NOMO-1 treated with dmso at 0.1 percent for 144 hours (cell line): ENCODE measurements around the gene WDR76.
A peak's percentile ranks its signal among the peaks of the same experiment; 100 is the strongest.

Experiments
- DNase-seq: peaks from one replicate; lab custom pipeline; 2025; ENCODE audit not compliant: unreplicated experiment; lab: John Stamatoyannopoulos, UW

Gene WDR76

GRCh38 chr15:43877371-43877770, 50.6 kb downstream of the WDR76 start:
- no peak for DNase-seq

DNA sequence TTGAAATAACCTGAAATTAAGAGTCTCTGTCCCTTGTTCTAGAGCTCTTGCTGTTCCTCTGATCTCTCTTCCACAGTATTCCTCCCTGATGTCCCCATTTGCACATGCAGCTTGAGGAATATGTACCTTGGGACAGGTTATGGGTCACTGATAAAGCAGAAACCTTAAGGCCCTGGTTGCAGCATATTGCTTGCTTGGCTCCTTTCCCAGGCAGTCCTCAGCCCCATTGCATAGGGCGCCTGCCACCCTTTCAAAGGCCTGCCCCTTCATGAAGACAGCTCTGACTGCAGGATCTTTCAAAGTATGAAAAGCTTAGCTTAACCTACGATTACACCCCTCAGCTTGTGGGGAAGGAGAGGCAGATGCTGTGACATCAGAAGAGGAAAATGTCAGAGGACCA, 51.6 kb downstream of the WDR76 start:
- no peak for DNase-seq

GRCh38 chr15:43879386-43880355, 52.9 kb downstream of the WDR76 start:
- DNase-seq: no peak

DNA sequence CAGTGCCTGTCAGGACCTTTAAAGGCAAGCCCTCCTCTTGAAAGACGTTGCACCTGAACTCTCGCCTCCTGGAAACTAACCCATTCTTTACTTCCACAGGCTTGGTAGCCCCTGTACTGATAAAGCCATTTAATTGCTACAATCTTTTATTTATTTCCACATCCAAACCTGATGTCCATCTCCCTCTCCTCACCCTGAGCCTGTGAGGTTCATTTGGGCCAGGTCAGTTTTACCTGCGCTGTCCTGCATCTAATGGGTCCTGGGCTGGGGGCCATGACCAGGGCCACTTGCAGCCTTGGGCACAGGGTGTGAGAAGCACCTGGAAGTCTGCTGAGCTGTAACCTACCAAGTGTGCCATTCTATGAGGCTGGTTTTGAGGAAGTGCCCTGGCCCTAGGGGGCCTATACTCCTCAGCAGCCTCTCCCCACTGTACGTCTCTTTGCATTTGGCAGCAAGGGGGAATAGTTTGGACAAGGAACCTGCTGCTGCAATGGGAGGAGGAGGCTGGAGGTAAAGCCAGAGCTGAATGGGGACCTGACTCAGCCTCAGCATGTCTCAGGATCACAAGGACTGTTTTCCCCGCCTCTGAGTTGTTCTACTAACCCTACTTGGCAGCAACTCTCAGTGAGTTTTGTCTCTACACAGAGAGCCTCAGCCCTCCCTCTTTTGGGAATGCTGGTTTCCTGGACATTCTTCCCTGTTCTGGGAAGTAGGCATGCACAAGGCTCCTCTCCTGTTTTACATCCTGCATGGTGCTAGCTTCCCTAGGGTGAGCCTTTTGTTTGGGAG, 53.8 kb downstream of the WDR76 start:
- DNase-seq: no peak

DNA sequence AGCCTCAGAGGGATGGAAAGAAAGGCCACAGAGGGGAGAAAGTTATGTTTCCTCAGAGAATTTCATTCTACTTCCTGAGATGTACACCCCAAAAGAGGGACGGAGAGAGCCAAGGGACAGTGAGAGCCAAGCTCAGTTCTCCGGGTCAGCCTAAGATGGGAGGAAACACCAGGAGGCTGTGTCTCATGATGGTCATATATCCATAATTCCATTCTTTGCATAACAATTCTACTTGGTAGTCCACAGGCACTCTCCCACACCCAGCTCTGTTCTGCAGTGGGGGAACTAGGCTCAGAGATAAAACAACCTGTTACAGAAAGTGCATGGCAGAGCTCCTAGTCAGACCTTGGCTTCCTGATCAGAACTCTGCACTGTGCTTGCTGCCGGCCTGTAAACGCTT, 54.4 kb downstream of the WDR76 start:
- no peak for DNase-seq

- no peak for DNase-seq
Observed at GRCh38 chr15:43881944-43882343, 55.1 kb downstream of the WDR76 start.

DNA sequence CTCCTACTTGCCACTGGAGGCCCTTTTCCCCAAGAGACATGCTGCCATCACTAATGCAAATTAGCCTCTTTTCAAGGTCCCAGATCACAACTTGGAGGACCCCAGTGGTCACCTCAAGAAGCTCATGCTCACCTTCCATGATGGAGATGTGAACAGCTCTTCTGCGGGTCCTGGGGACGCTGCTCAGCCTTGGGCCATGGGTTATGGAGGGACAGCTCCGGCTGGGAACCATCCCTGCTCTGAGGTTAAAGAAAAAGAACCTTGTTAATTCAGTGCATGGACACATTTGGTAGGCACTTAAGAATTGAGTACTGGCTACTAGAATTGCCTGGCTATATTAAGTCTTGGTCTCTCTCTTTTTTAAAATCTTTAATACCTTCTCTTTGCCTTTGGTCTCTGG, 56.8 kb downstream of the WDR76 start:
- DNase-seq: no peak

DNA sequence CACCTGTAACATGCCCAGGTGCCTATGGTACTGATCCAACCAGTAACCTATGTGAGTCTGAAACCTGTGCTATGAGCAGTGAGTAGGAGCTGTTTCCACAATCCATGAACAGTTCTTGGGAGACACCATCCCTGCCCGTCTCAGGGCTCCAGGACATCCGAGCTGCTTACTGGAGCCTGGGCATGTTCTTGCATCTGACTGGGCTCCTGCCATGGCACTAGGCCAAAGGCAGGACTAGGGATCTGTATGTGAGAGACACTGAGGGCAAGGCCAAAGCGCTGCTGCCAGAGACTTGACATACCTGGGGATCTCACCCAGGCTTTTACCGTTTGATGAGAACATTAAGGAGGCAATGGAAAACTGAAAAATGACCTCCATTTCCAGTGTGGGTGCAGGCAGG, 59.8 kb downstream of the WDR76 start:
- DNase-seq: no peak

DNA sequence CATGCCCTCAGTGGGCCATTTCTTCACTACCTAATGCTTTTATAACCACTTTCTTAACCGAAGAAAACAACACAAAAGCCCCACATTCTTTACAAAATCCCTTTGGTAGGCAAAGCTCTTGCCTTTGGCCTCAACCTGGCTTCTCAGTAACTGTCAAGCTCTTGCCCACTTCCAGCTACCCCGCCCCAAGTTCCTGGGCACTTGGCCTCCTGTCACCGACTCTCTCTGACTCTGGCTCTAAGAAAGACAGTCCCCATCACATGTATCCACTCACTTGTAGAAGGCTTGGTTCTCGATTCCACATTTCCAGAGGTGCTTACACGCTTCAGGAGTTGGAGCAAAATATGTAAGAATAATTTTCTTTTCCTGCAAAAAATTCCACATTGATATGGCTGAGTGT, 61.1 kb downstream of the WDR76 start:
- DNase-seq: no peak

- DNase-seq: no peak
Observed at GRCh38 chr15:43889042-43889441, 62.2 kb downstream of the WDR76 start.

DNA sequence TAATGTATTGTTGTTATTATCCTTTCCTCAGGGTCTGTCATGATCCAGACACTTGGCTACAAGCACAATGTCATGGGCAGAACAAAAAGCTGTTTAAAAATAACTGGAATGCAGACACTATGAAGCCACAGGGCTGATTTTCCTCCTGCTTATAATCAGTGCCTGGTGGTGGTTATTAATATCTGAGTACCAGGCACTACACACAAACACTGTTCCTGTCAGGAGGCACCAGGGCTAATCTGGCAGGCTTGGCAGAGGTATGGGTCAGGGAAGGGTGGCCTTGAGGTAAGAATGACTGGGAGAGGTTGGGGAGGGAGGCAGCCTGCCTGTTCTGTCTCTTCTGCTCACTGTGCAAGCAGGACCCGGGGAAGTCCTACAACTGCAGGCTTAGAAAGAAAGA, 67.2 kb downstream of the WDR76 start:
- DNase-seq: no peak

GRCh38 chr15:43895586-43895985, 68.8 kb downstream of the WDR76 start:
- no peak for DNase-seq

DNA sequence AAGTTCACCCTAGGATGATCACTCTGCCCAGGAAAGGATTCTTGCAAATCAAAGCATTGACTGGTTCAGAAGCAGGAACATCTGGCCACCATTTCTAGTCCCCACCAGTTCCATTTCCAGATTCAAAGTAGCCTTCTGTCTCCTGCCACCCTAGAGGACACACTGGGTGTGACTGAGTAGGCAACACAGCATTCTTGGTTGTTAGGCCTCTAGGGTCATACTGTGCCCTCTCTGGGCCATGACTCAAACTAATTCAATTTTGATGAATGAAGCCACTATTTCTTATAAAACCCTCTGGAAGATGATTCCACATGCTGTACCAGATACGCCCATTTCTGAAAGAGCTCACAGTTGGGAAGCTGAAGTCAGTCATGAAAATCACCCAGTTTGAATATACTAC, 69.7 kb downstream of the WDR76 start:
- DNase-seq: no peak

DNA sequence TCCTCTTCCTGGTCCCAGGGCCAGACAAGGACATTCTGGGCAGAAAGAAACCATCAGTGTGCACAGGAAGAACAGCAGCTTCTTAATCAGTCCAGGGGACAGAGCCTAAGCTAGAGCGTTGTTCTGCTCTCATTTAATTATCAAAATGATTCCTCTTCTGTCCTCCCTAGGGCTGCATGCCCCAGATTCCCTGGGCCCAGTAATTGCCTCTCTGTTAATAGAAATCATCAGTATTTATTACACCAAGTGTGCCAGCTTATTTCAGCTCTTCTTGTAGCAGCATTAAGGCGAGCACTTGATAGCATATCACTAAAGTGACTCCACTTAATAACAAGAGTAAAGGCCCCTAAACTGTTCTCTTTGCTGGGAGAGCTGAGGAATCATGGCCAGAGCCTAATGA, 72.1 kb downstream of the WDR76 start:
- no peak for DNase-seq

DNA sequence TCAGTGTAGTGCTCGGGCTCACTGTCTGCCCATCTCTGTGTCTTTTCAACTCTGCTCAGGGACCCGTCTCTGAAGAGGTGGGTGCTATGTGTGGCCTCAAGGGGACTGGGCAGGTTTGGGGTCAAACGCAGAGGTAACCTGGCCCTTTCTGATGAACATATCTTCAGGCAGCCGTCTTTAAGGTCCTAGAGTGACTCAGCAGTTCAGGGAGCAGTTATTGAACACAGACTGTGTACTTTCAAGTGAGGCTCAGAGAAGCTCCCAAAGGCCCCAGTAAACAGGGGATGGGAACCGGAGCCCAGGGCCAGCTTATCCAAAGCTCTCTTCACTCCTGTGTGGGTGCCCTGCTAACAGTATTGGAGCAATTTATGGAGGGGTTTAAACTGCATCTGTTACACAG, 73.1 kb downstream of the WDR76 start:
- DNase-seq: no peak

GRCh38 chr15:43900996-43901395, 74.2 kb downstream of the WDR76 start:
- DNase-seq: no peak

- no peak for DNase-seq
Observed at GRCh38 chr15:43901495-43901894, 74.7 kb downstream of the WDR76 start.

- peak; percentile 3 for DNase-seq
Observed at GRCh38 chr15:43903864-43904290, 77.1 kb downstream of the WDR76 start.

GRCh38 chr15:43905755-43906154, 79.0 kb downstream of the WDR76 start:
- DNase-seq: no peak

DNA sequence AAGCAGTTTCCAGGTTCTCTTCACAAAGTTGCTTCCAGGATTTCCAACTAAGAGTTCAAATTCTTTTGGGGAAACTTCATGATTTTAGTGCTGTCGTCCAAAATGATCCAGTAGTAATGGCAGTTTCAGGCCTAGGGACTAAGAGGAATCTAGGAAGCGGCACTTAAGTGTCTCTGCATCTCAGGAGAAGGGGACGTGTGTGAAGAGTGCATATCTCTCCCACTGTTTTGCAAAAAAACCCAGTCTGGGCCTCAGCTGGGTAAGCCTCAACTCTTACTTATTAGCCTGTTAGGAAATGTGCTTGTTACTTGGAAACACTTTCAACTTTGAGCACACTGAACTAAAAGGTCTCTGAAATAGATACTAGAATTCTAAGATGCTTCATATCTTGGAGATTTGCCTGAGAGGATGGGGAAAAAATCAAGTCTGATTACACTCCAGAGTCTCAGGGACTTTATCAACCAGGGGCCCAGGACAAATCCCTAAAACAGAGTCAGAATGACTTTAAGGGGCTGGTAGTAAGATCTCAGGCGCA, 81.8 kb downstream of the WDR76 start:
- DNase-seq: no peak

- no peak for DNase-seq
Observed at GRCh38 chr15:43911235-43911781, 84.5 kb downstream of the WDR76 start.

- no peak for DNase-seq
Observed at GRCh38 chr15:43912208-43912607, 85.4 kb downstream of the WDR76 start.
